Measurements from ENCODE around the gene WDTC1. TPM values are rescaled to one million over a fixed set of nuclear protein-coding genes. Genes with fewer than 3 reads are reported as not detected.
"Not testable (repeated sequence)": the region's sequence is repeated elsewhere in the genome, so short reads cannot be mapped to it uniquely, and the experiment has no call there.

WDTC1 gene
- total and polyA plus RNA-seq, 10 donors, result 7.7 to 56.5 (median 44.1) TPM

DNA sequence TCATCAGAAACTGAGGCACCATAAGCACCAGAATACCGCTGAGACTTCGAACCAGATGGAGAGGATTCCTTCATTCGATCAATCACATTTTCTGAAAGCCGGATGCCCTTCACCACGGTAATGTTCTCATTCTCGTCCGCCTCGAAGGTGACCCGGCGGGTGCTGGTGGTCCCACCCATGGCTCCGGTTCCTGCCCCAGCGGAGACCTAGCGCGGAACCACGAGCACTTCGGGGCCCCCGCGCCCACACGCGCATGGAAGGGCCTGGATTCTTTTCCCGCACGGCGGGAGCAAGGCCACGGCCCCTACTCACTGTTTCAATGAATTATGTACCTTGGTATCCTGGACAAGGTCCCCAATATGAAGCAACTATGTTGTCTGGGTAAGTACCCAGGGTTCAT is 33.1 kb upstream of the WDTC1 start:
- Histone ChIP-seq H3K9me3 (no peaks in the 10 kb centered on the region), H3K27me3 (replicated peaks in 1 of 7) (no peaks in the 10 kb centered on the region), H3K27ac (no peak overlapping the region), H3K4me1 (peaks cover 5 to 16% (median 11%) of the 10 kb centered on the region in 6 donors), H3K36me3 (no peaks in the 10 kb centered on the region), H3K4me3 (no peak overlapping the region)
- TF ChIP-seq, protein P1, sequence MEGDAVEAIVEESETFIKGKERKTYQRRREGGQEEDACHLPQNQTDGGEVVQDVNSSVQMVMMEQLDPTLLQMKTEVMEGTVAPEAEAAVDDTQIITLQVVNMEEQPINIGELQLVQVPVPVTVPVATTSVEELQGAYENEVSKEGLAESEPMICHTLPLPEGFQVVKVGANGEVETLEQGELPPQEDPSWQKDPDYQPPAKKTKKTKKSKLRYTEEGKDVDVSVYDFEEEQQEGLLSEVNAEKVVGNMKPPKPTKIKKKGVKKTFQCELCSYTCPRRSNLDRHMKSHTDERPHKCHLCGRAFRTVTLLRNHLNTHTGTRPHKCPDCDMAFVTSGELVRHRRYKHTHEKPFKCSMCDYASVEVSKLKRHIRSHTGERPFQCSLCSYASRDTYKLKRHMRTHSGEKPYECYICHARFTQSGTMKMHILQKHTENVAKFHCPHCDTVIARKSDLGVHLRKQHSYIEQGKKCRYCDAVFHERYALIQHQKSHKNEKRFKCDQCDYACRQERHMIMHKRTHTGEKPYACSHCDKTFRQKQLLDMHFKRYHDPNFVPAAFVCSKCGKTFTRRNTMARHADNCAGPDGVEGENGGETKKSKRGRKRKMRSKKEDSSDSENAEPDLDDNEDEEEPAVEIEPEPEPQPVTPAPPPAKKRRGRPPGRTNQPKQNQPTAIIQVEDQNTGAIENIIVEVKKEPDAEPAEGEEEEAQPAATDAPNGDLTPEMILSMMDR (IDR thresholded peaks at IDR 0.05 in 8 of 11, conservative IDR thresholded peaks at IDR 0.05 in 3 of 11), result no peak
- TF ChIP-seq POLR2AphosphoS5 (IDR thresholded peaks at IDR 0.05), result no peak
- no peak for TF ChIP-seq POLR2A (IDR thresholded peaks at IDR 0.05)
- DNase-seq, result no peak
- intact Hi-C loops (cut with DNase I; ENCODE audit: low total_unique reads), result no loop called here
- WGBS, 5 donors, result 93 to 96% (median 95%) methylated on average over 24 of the region's 24 CpGs

DNA sequence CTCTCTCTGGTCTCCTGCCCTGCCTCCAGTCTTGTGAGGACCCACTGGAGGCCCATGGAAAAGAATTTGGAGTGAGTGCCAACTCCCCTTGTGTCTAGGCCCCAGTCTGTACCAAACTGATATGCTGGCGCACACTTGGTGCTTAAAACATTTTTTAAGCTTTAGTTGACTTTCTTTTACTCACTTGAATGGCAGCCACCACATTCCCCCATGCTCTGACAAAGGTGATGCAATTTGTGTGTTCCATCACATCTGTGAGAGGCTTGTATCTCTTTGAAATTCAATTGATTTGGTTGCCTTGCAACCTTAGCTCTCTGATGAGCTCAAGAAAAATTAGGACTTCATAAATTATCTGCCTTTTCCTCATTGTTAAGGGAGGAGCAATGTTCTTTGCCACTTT is 30.5 kb upstream of the WDTC1 start:
- no peak for DNase-seq
- no peak overlapping the region for H3K4me3 ChIP-seq
- intact Hi-C loops (cut with DNase I; ENCODE audit: low total_unique reads), result no loop called here
- H3K4me1 ChIP-seq, result no peaks in the 10 kb centered on the region
- WGBS, 5 donors, result 89 to 100% (median 98%) methylated on average over 1 of the region's 1 CpG
- no peaks in the 10 kb centered on the region for H3K27me3 ChIP-seq (replicated peaks in 1 of 7)
- no peaks in the 10 kb centered on the region for H3K9me3 ChIP-seq
- no peak for TF ChIP-seq POLR2A (IDR thresholded peaks at IDR 0.05)
- no peaks in the 10 kb centered on the region for H3K36me3 ChIP-seq
- no peak overlapping the region for H3K27ac ChIP-seq

DNA sequence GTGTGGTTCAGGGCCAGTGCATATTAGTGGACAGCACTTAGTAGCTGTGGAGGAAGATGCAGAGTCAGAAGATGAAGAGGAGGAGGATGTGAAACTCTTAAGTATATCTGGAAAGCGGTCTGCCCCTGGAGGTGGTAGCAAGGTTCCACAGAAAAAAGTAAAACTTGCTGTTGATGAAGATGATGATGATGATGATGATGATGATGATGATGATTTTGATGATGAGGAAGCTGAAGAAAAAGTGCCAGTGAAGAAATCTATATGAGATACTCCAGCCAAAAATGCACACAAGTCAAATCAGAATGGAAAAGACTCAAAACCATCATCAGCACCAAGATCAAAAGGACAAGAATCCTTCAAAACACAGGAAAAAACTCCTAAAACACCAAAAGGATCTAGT is 27.2 kb upstream of the WDTC1 start:
- WGBS, 5 donors, result 48 to 67% (median 65%) methylated on average over 1 of the region's 1 CpG
- not testable (repeated sequence) for H3K27ac ChIP-seq

DNA sequence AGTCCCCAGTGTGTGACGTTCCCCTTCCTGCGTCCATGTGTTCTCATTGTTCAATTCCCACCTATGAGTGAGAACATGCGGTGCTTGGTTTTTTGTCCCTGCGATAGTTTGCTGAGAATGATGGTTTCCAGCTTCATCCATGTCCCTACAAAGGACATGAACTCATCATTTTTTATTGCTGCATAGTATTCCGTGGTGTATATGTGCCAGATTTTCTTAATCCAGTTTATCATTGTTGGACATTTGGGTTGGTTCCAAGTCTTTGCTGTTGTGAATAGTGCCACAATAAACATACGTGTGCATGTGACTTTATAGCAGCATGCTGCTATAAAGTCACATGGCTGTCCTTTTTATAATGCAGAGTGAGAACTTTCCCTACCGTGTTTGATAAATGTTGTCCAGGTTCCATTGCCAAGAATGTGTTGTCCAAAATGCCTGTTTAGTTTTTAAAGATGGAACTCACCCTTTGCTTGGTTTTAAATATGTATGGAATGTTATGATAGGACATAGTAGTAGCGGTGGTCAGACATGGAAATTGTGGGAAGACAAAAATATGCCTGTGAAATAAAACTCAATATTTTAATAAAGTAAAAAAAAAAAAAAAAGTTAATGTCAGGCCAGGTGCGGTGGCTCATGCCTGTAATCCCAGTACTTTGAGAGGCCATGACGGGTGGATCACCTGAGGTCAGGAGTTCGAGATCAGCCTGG is 26.1 kb upstream of the WDTC1 start:
- H3K27ac ChIP-seq; H3K36me3 ChIP-seq; DNase-seq; H3K4me3 ChIP-seq; H3K9me3 ChIP-seq; H3K4me1 ChIP-seq; H3K27me3 ChIP-seq (replicated peaks in 1 of 7); intact Hi-C loops (cut with DNase I; ENCODE audit: low total_unique reads): not testable (repeated sequence)
- WGBS, 5 donors, result 92 to 95% (median 94%) methylated on average over 11 of the region's 11 CpGs

More for the DNA sequence above, 27.2 kb upstream of the WDTC1 start:
- H3K4me1 ChIP-seq; DNase-seq; intact Hi-C loops (cut with DNase I; ENCODE audit: low total_unique reads); H3K27me3 ChIP-seq (replicated peaks in 1 of 7); H3K36me3 ChIP-seq; H3K4me3 ChIP-seq; H3K9me3 ChIP-seq: not testable (repeated sequence)

- intact Hi-C loops (cut with DNase I; ENCODE audit: low total_unique reads), result no loop called here
Measured at GRCh38 chr1:27216466-27216865, 18.0 kb upstream of the WDTC1 start.

More at GRCh38 chr1:27216466-27216865, 18.0 kb upstream of the WDTC1 start:
- Histone ChIP-seq H3K4me1 (no peaks in the 10 kb centered on the region), H3K36me3 (no peaks in the 10 kb centered on the region), H3K27me3 (replicated peaks in 1 of 7) (no peaks in the 10 kb centered on the region), H3K9me3 (no peaks in the 10 kb centered on the region), H3K27ac (no peak overlapping the region), H3K4me3 (no peak overlapping the region)
- TF ChIP-seq, protein P1 (IDR thresholded peaks at IDR 0.05 in 8 of 11, conservative IDR thresholded peaks at IDR 0.05 in 3 of 11), result no peak
- TF ChIP-seq POLR2A (IDR thresholded peaks at IDR 0.05), result no peak
- TF ChIP-seq POLR2AphosphoS5 (IDR thresholded peaks at IDR 0.05), result no peak
- 91 to 97% (median 94%) methylated on average over 7 of the region's 7 CpGs for WGBS, 5 donors
- DNase-seq, result no peak

Data from spleen (tissue), 11 donors.